ENCODE results near the gene PKP2. TPM values are rescaled to one million over a fixed set of nuclear protein-coding genes. Genes with fewer than 3 reads are reported as not detected.
"Not testable (repeated sequence)": the region's sequence is repeated elsewhere in the genome, so short reads cannot be mapped to it uniquely, and the experiment has no call there.

PKP2 gene
- total RNA-seq, 1 donor from 2014 or later = 3.0 TPM

DNA sequence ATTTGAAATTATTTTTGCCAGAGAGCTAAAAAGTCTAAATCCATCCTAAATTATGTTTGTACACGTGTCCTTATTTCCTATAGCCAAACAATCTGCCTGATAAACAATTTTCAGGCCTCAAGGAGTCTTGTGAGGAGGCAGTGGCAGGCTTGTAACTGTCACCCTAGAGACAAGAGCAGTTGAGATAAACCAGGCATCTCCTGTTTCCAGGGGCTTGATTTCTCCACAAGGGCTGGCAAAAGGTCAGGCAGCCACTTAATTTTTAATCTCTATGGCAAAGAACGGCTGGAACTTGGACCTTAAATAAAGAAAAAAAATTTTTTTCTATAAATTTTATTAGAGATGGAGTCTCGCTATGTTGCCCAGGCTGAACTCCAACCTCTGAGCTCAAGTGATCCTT, 15.5 kb downstream of the PKP2 start:
- Histone ChIP-seq H3K27me3 (ENCODE audit: low read depth) (no peaks in the 10 kb centered on the region), H3K27ac (no peak overlapping the region), H3K4me3 (no peak overlapping the region), H3K4me1 (no peaks in the 10 kb centered on the region), H3K9me3 (no peaks in the 10 kb centered on the region), H3K36me3 (no peaks in the 10 kb centered on the region)
- DNase-seq = no peak
- ATAC-seq = no peak
- intact Hi-C loops (cut with DNase I) = no loop called here
- TF ChIP-seq CTCF (IDR thresholded peaks at IDR 0.05) = no peak

GRCh38 chr12:32879066-32879465, 17.5 kb downstream of the PKP2 start:
- H3K36me3 ChIP-seq; ATAC-seq; DNase-seq; H3K4me3 ChIP-seq; H3K4me1 ChIP-seq; H3K9me3 ChIP-seq; H3K27me3 ChIP-seq (ENCODE audit: low read depth); intact Hi-C loops (cut with DNase I); H3K27ac ChIP-seq: not testable (repeated sequence)

- peak; percentile 59 to 62 for ATAC-seq
- no peak for DNase-seq
- no peaks in the 10 kb centered on the region for H3K27me3 ChIP-seq (ENCODE audit: low read depth)
- no peaks in the 10 kb centered on the region for H3K4me1 ChIP-seq
- no peak overlapping the region for H3K27ac ChIP-seq
- no peak overlapping the region for H3K4me3 ChIP-seq
- no peaks in the 10 kb centered on the region for H3K36me3 ChIP-seq
- intact Hi-C loops (cut with DNase I) = no loop called here
- no peak for TF ChIP-seq CTCF (IDR thresholded peaks at IDR 0.05)
- H3K9me3 ChIP-seq = no peaks in the 10 kb centered on the region
Observed at GRCh38 chr12:32877601-32878459, 18.7 kb downstream of the PKP2 start.

GRCh38 chr12:32876004-32876403, 20.6 kb downstream of the PKP2 start:
- H3K4me1 ChIP-seq = no peaks in the 10 kb centered on the region
- H3K4me3 ChIP-seq = no peak overlapping the region
- H3K36me3 ChIP-seq = no peaks in the 10 kb centered on the region
- no peak for TF ChIP-seq CTCF (IDR thresholded peaks at IDR 0.05)
- ATAC-seq = no peak
- no peak overlapping the region for H3K27ac ChIP-seq
- H3K27me3 ChIP-seq (ENCODE audit: low read depth) = no peaks in the 10 kb centered on the region
- intact Hi-C loops (cut with DNase I) = no loop called here
- no peaks in the 10 kb centered on the region for H3K9me3 ChIP-seq
- DNase-seq = no peak

DNA sequence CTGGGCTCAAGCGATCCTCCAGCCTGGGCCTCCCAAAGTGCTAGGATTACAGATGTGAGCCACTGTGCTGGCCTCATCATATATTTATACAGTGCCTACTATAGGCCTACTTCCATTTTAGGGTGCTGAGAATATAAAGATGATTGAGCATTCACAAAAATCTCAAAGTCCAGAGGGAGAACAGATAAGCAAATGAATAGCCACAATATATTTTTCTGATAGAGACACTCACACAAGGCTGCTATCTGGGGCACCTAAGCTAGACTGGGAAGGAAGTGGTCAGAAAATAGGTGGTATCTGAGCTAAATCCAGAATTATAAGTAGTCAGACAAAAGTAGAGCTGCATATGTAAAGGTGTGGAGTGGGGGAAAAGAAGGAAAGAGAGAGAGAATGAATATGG, 21.6 kb downstream of the PKP2 start:
- TF ChIP-seq CTCF (IDR thresholded peaks at IDR 0.05) = no peak
- no peak for ATAC-seq
- Histone ChIP-seq H3K27me3 (ENCODE audit: low read depth) (no peaks in the 10 kb centered on the region), H3K4me1 (no peaks in the 10 kb centered on the region), H3K36me3 (no peaks in the 10 kb centered on the region), H3K27ac (no peak overlapping the region), H3K9me3 (no peaks in the 10 kb centered on the region), H3K4me3 (no peak overlapping the region)
- intact Hi-C loops (cut with DNase I) = no loop called here
- no peak for DNase-seq

DNA sequence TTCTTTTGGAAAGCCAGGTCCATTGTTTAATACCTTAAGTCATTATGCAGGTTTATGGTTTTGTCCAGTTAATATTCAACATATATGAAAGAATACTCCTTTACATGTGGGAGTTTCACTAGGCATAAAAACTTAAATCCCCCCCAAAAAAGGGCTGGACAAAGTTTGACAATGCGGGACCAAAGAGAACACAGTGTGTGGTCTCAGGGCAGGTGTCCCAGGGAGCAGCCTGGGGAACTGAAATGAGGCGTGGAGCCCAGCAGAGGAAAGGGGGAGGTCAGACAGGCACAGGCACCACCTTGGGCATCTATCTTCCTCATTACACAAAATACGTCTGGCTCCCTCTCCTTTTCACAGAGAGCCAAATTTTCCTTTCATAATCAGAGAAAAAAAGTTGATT, 22.5 kb downstream of the PKP2 start:
- Histone ChIP-seq H3K27ac (no peak overlapping the region), H3K9me3 (no peaks in the 10 kb centered on the region), H3K27me3 (ENCODE audit: low read depth) (no peaks in the 10 kb centered on the region), H3K4me1 (no peaks in the 10 kb centered on the region), H3K36me3 (no peaks in the 10 kb centered on the region), H3K4me3 (no peak overlapping the region)
- ATAC-seq = no peak
- no peak for TF ChIP-seq CTCF (IDR thresholded peaks at IDR 0.05)
- DNase-seq = no peak
- intact Hi-C loops (cut with DNase I) = no loop called here

- H3K4me1 ChIP-seq; H3K9me3 ChIP-seq; DNase-seq; H3K27ac ChIP-seq; ATAC-seq; intact Hi-C loops (cut with DNase I); H3K36me3 ChIP-seq; H3K27me3 ChIP-seq (ENCODE audit: low read depth); H3K4me3 ChIP-seq: not testable (repeated sequence)
Observed at GRCh38 chr12:32872416-32872815, 24.2 kb downstream of the PKP2 start.

Data from lower lobe of right lung (tissue), 2 donors.